Measurements from ENCODE around the gene SMAP1. TPM values are rescaled to one million over a fixed set of nuclear protein-coding genes. Genes with fewer than 3 reads are reported as not detected.

Gene SMAP1
- total RNA-seq, 2 experiments from 2014 or later, result 24.3 to 25.0 TPM

DNA sequence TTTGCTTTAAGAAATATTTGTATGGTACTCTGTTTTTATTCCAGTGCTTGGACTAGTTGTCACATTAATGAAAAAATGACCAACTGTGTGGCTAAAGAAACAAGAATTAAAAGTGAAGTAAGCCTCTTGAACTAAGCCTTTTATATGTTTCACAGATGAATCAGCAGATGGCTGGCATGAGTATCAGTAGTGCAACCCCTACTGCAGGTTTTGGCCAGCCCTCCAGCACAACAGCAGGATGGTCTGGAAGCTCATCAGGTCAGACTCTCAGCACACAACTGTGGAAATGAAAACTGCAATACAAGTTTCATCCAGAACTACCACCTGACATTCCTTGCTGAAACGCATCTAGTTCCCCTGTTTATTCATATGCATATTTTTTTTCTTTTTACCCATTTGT is 192.4 kb downstream of the SMAP1 start:
- no peak for DNase-seq
- peaks cover 5% of the 10 kb centered on the region for H3K36me3 Mint-ChIP-seq
- no peaks in the 10 kb centered on the region for H3K27me3 Mint-ChIP-seq

DNA sequence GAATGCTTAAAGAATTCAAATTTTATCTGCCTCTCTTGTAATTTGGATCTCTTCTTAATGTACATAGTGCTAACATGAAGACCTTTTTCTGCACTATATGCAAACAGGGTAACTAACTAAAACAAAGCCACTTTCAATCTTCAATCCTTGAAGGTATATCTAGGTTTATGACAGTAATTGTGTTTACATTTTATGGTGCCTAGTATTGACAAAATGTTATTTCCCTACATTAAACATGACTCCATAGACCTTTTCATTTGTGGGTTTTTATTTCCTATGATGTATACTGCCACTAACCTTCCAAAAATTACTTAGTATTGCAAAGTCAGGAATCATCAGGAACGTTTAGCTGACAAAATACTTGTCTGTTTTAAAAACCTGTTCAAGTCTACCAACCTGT is 193.2 kb downstream of the SMAP1 start:
- Mint-ChIP-seq H3K27ac (no peak overlapping the region), H3K36me3 (peaks cover 5% of the 10 kb centered on the region)

More for the DNA sequence above, 192.4 kb downstream of the SMAP1 start:
- H3K4me3 Mint-ChIP-seq, result no peak overlapping the region
- H3K4me1 Mint-ChIP-seq, result no peaks in the 10 kb centered on the region
- no peaks in the 10 kb centered on the region for H3K9me3 Mint-ChIP-seq
- no peak overlapping the region for H3K27ac Mint-ChIP-seq

DNA sequence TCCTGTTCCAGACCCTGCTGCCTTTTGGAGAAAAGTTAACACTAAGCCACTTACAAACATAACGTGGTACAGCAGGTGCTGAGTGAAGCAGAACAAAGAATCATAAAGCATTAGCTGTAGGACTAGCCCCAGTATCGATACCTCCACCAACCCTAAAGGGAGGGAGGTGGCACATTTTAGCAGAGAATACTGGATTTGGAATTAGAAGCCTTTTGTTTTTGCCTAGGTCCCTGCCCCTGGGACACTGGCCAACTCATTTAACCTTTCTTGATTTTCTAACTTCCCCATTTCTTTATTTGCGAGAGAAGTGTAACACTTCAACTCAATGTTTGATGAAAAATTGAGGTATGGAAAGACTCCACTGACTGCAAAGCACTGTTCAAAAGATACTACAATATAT is 195.7 kb downstream of the SMAP1 start:
- Mint-ChIP-seq H3K27me3 (no peaks in the 10 kb centered on the region), H3K36me3 (peaks cover 8% of the 10 kb centered on the region), H3K27ac (no peak overlapping the region), H3K9me3 (peaks cover 4% of the 10 kb centered on the region), H3K4me1 (no peaks in the 10 kb centered on the region), H3K4me3 (no peak overlapping the region)
- DNase-seq, result no peak

More for the DNA sequence above, 193.2 kb downstream of the SMAP1 start:
- Mint-ChIP-seq H3K9me3 (no peaks in the 10 kb centered on the region), H3K4me3 (no peak overlapping the region), H3K27me3 (no peaks in the 10 kb centered on the region), H3K4me1 (no peaks in the 10 kb centered on the region)
- DNase-seq, result no peak

GRCh38 chr6:70864401-70864800 is 196.7 kb downstream of the SMAP1 start:
- peaks cover 8% of the 10 kb centered on the region for H3K36me3 Mint-ChIP-seq
- no peaks in the 10 kb centered on the region for H3K27me3 Mint-ChIP-seq
- H3K9me3 Mint-ChIP-seq, result peaks cover 4% of the 10 kb centered on the region
- no peak overlapping the region for H3K27ac Mint-ChIP-seq
- H3K4me3 Mint-ChIP-seq, result no peak overlapping the region
- DNase-seq, result no peak
- H3K4me1 Mint-ChIP-seq, result no peaks in the 10 kb centered on the region

GRCh38 chr6:70872469-70872868 is 204.8 kb downstream of the SMAP1 start:
- peaks cover 12% of the 10 kb centered on the region for H3K27me3 Mint-ChIP-seq
- peaks cover 6% of the 10 kb centered on the region for H3K36me3 Mint-ChIP-seq
- H3K9me3 Mint-ChIP-seq, result peaks cover 21% of the 10 kb centered on the region
- no peak for DNase-seq
- H3K4me1 Mint-ChIP-seq, result no peaks in the 10 kb centered on the region
- no peak overlapping the region for H3K27ac Mint-ChIP-seq
- H3K4me3 Mint-ChIP-seq, result no peak overlapping the region

DNA sequence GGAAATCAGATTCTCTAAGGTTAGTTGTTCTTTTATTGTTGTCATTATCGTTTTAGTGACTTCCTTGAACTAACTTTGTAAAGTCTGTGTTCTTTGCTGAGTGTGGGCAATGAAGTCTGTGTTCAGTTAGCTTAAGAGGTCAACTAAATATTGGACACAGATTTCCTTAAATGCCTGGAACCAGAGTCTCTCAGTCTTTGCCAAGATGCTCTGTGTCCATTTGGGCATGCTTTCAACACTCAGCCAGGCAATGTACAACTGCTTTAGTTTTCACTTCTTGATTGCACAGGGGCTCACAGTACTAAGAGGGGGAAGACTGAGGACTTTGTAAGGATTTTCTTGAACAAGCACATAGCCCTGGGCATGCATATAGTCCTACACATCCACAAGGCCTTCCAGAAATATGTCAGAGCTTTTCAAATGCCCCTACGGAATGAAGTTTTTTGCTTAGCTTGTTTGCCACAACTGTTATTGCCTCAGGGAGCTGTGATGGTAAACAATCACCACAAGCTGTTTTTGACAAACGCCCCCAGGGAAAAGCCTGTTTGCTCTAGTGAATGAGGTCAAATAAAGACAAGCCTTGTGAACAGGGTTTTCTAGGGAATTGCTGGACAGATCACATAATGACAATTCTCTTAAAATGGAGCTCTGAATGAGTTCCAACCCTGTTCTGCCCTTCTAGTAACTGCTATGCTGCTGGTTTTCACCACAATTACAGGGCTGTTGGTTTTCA is 206.7 kb downstream of the SMAP1 start:
- peaks cover 21% of the 10 kb centered on the region for H3K9me3 Mint-ChIP-seq
- no peak for DNase-seq
- H3K36me3 Mint-ChIP-seq, result peaks cover 6% of the 10 kb centered on the region
- H3K27ac Mint-ChIP-seq, result no peak overlapping the region
- H3K4me1 Mint-ChIP-seq, result no peaks in the 10 kb centered on the region
- no peak overlapping the region for H3K4me3 Mint-ChIP-seq
- peaks cover 17% of the 10 kb centered on the region for H3K27me3 Mint-ChIP-seq

DNA sequence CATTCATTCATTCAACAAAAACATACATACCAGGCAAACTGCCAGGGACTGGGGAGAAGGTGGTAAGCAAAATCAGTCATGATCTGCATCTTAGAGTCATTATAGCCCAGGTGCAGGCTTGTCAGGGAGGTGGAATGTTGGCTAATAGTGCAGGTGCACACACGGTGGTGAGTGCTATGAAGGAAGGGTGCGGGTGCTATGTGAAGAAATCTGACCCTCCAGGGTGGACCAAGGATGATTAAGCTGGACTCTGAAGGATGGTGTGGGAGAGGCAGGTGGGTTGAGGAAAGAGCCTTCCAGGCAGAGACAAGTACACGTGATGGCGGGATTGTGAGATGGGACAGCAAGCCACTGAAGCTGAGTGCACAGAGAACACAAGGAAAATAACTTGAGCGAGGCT is 211.8 kb downstream of the SMAP1 start:
- DNase-seq, result no peak
- Mint-ChIP-seq H3K9me3 (no peaks in the 10 kb centered on the region), H3K36me3 (no peaks in the 10 kb centered on the region), H3K27ac (no peak overlapping the region), H3K4me3 (no peak overlapping the region), H3K4me1 (no peaks in the 10 kb centered on the region), H3K27me3 (peaks cover 36% of the 10 kb centered on the region)

DNA sequence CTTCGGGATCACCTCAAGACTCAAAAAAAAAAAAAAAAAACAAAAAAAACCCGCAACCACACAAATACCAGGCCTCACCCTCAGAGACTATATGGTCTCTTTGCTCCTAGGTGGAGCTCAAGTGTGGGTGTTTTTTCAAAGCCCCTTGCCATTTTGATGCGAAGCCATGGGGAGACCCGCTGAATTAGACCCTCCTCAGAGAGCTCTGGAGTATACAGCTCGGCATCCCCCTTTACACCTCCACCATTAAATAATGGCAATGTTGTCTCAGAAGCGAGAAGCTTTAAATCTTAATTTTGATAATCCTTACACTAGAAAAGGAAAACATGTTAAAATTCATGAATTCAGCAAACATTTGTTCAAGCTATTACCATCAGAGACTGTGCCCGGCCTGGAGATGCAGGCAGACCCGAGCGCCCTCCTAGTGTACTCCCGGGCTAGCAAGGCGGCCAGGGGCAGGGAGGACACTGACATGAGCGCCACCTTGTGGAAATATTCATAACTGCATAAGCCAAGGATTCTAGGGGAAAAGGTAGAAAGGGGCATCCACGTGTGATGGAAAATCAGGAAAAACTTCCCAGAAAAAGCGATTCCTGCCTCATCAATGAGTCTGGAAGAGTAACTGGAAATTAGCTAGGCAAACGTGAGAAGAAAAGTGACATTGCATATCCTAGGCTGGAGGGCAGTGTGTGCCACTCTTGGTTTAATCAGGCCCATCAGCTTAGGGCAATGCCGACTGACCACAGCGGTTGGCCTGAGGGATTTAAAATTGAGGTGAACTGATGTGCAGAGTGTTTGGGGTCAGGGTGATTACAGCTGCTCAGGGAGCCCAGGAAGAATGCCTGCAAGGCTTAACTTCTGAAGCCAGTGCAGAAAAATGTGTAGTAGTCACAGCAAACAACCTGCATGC is 216.6 kb downstream of the SMAP1 start:
- no peaks in the 10 kb centered on the region for H3K36me3 Mint-ChIP-seq
- H3K4me1 Mint-ChIP-seq, result no peaks in the 10 kb centered on the region
- H3K4me3 Mint-ChIP-seq, result no peak overlapping the region
- no peaks in the 10 kb centered on the region for H3K9me3 Mint-ChIP-seq
- H3K27ac Mint-ChIP-seq, result no peak overlapping the region
- H3K27me3 Mint-ChIP-seq, result peaks cover 30% of the 10 kb centered on the region
- DNase-seq, result peak; percentile 48

DNA sequence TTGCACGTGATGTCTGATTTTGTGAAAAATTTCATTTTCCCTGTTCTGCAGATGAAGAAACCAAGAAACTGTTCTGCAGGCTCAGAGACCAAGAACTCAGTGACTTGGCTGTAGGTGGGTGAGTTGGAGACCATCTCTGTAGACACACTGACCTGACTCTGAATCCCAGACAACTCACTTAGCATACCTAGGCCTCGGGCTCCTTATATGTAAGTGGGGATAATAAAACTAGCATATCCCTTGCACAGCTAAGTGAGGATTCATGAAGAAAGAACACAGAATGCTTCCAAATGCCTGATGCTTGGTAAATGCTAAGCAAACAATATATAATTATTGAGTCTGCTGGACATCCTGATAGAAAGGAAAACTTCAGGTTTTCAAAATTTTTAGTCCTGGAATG is 218.4 kb downstream of the SMAP1 start:
- Mint-ChIP-seq H3K9me3 (no peaks in the 10 kb centered on the region), H3K27ac (no peak overlapping the region), H3K4me1 (no peaks in the 10 kb centered on the region), H3K36me3 (no peaks in the 10 kb centered on the region), H3K4me3 (no peak overlapping the region), H3K27me3 (peaks cover 21% of the 10 kb centered on the region)
- DNase-seq, result no peak

DNA sequence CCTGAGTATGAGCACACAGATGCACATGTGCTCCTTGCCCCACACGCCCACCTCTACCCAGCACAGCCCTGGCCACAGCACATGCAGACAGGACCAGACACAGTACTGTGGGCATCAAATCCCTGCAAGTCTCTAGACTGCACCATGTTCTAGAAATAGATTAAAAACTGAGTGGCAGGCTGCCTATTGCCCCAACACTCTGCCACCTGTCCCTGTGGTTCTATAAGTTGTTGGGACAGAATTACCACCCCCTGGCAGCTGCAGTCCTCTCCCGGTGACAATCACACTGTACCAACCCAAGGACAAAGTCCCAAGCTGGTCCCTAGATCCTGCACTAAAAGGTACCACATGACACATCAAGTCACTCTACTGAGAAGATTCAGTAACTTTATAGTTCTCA is 219.0 kb downstream of the SMAP1 start:
- no peak for DNase-seq
- H3K4me3 Mint-ChIP-seq, result no peak overlapping the region
- H3K36me3 Mint-ChIP-seq, result no peaks in the 10 kb centered on the region
- no peaks in the 10 kb centered on the region for H3K4me1 Mint-ChIP-seq
- no peak overlapping the region for H3K27ac Mint-ChIP-seq
- H3K27me3 Mint-ChIP-seq, result peaks cover 21% of the 10 kb centered on the region
- H3K9me3 Mint-ChIP-seq, result no peaks in the 10 kb centered on the region

- no peak for DNase-seq
- no peak overlapping the region for H3K27ac Mint-ChIP-seq
- no peak overlapping the region for H3K4me3 Mint-ChIP-seq
- H3K4me1 Mint-ChIP-seq, result no peaks in the 10 kb centered on the region
- H3K36me3 Mint-ChIP-seq, result no peaks in the 10 kb centered on the region
- no peaks in the 10 kb centered on the region for H3K9me3 Mint-ChIP-seq
- H3K27me3 Mint-ChIP-seq, result no peaks in the 10 kb centered on the region
Measured at GRCh38 chr6:70889270-70889669, 221.6 kb downstream of the SMAP1 start.

GRCh38 chr6:70894001-70894400 is 226.3 kb downstream of the SMAP1 start:
- Mint-ChIP-seq H3K4me1 (no peaks in the 10 kb centered on the region), H3K4me3 (no peak overlapping the region), H3K36me3 (no peaks in the 10 kb centered on the region), H3K27ac (no peak overlapping the region), H3K9me3 (no peaks in the 10 kb centered on the region), H3K27me3 (peaks cover 12% of the 10 kb centered on the region)
- DNase-seq, result no peak

- Mint-ChIP-seq H3K9me3 (no peaks in the 10 kb centered on the region), H3K36me3 (no peaks in the 10 kb centered on the region), H3K4me1 (no peaks in the 10 kb centered on the region), H3K4me3 (no peak overlapping the region), H3K27me3 (peaks cover 24% of the 10 kb centered on the region), H3K27ac (no peak overlapping the region)
- no peak for DNase-seq
Measured at GRCh38 chr6:70900047-70900446, 232.4 kb downstream of the SMAP1 start.

- Mint-ChIP-seq H3K27me3 (peaks cover 20% of the 10 kb centered on the region), H3K36me3 (no peaks in the 10 kb centered on the region), H3K4me1 (no peaks in the 10 kb centered on the region), H3K9me3 (no peaks in the 10 kb centered on the region), H3K27ac (no peak overlapping the region), H3K4me3 (no peak overlapping the region)
- no peak for DNase-seq
Measured at GRCh38 chr6:70901324-70901723, 233.6 kb downstream of the SMAP1 start.

DNA sequence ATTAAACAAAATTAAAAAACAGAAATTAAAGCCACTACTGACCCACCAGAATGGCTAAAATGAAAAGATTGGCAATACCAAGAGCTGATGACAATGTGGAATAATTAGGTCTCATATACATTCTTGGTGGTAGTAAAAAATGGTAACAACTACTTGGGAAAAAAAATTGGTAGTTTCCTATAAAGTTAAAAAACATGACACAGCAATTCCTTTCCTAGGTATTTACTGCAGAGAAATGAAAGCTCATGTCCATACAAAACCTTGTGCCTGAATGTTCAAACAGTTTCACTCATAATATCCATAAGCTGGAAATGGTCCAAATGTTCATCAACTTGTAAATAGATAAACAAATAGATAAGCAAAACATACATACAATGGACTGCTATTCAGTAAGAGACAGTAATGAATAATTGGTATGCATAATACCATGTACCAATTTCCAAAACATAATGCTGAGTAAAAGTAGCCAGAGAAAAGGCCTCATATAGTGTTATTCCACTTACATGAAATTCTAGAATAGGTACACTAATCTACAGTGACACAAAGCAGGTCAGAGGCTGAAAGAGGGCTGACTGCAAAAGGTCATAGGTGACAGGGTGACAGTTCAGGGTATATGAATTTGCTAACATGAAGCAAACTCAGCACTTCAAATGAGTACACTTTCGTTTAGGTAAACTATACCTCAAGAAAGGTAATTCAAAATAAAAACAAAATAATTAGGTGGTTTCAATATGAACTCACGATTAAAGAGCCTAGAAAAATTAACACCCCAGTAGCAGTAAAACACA is 236.2 kb downstream of the SMAP1 start:
- no peak for DNase-seq
- no peaks in the 10 kb centered on the region for H3K9me3 Mint-ChIP-seq
- H3K36me3 Mint-ChIP-seq, result no peaks in the 10 kb centered on the region
- H3K27me3 Mint-ChIP-seq, result peaks cover 12% of the 10 kb centered on the region
- no peak overlapping the region for H3K27ac Mint-ChIP-seq
- no peak overlapping the region for H3K4me3 Mint-ChIP-seq
- H3K4me1 Mint-ChIP-seq, result no peaks in the 10 kb centered on the region
